Right ventricle myocardium superior (tissue), 1 donor: ENCODE results near the gene TM2D3. TPM values are rescaled to one million over a fixed set of nuclear protein-coding genes. Genes with fewer than 3 reads are reported as not detected.

Source experiments
- total RNA-seq: library from RNA; stranded (reverse); fragmentation: NEBNext Ultra II Directional; extraction: Animal tissue kit (Norgen Biotek cat#: 25700); gene quantifications from one replicate; pipeline ENCODE4 v1.2.1, GENCODE V29; 2021
- donor health status: DM: no; HTN: yes; CAD: no; lungs with severe emphysema.

TM2D3 gene
- total RNA-seq, 1 donor from 2014 or later, result 56.3 TPM

Other genes starting within 250 kb of the TM2D3 start
- gene PCSK6, start 162.7 kb downstream of the TM2D3 start, total RNA-seq, result 34.7 TPM
- gene TARS3, start 72.1 kb upstream of the TM2D3 start, total RNA-seq, result 29.9 TPM
- gene OR4F6, start 151.1 kb upstream of the TM2D3 start, total RNA-seq, result not detected
- gene OR4F15, start 159.8 kb upstream of the TM2D3 start, total RNA-seq, result not detected